Adrenal gland (tissue), 5 donors: Measurements from ENCODE around the gene UBE2G2.

Source experiments
- POLR2A ChIP-seq, 2 donors: fragments of 450-650 bp; IDR thresholded peaks; one replicate each; pipeline ENCODE4 v1.6.1; 2017; ENCODE audit warnings: antibody characterized with exemption in 2 of 2, mild to moderate bottlenecking in 2 of 2, moderate library complexity in 1 of 2
- TF ChIP-seq, protein P1 (sequence below), 6 experiments: fragments of 450-650 bp in 4 of 6; fragments of 200-600 bp in 2 of 6; sonication (generic) in 1 of 6; IDR thresholded peaks; 1 replicate in 5 of 6; 2 replicates in 1 of 6; pipeline versions ENCODE4 v1.5.1 to v1.8.0; 2016 to 2021; ENCODE audit warnings: antibody characterized with exemption in 6 of 6, mild to moderate bottlenecking in 2 of 6, moderate library complexity in 1 of 6
- donor health status: DM: no; HTN: no; CAD: no.

DNA sequence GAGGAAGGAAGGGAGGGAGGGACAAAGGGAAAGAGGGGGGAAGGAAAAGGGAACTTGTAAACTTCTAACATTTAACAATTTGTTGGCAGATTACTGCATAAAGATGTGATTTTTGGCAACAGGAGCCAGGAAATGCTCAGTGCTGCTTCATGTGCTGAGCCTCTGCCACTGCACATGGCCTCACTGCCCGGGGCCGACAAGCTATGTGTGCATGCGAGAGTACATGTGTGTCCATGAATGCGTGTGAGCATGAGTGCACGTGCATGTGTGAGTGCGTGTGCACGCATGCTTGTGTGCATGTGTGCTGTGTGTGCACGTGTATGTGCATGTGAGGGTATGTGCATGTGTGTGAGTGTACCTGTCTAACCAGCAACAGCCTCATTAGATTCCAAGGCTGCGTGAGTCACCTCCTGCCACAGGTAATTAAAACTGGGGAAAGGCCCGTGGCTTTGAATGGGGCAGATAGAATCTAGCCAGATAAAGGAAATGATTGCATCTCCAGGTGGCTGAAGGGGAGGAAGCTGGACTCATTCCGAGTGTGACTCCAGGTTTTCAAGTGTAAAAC is 48.9 kb downstream of the UBE2G2 start:
- TF ChIP-seq POLR2A (IDR thresholded peaks at IDR 0.05), result no peak
- TF ChIP-seq, protein P1, sequence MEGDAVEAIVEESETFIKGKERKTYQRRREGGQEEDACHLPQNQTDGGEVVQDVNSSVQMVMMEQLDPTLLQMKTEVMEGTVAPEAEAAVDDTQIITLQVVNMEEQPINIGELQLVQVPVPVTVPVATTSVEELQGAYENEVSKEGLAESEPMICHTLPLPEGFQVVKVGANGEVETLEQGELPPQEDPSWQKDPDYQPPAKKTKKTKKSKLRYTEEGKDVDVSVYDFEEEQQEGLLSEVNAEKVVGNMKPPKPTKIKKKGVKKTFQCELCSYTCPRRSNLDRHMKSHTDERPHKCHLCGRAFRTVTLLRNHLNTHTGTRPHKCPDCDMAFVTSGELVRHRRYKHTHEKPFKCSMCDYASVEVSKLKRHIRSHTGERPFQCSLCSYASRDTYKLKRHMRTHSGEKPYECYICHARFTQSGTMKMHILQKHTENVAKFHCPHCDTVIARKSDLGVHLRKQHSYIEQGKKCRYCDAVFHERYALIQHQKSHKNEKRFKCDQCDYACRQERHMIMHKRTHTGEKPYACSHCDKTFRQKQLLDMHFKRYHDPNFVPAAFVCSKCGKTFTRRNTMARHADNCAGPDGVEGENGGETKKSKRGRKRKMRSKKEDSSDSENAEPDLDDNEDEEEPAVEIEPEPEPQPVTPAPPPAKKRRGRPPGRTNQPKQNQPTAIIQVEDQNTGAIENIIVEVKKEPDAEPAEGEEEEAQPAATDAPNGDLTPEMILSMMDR (IDR thresholded peaks at IDR 0.05), result no peak
